HUES64 (cell line): Measurements from ENCODE around the gene FGF3.
A peak's percentile ranks its signal among the peaks of the same experiment; 100 is the strongest.

Experiments used
- H3K27ac ChIP-seq: 2 replicates; pipeline ENCODE4 v1.7.0; 2013; ENCODE audit warnings: low read depth, low read length, inconsistent platforms
- H3K27me3 ChIP-seq: 2 replicates; pipeline ENCODE4 v1.6.1; 2013; ENCODE audit warnings: mild to moderate bottlenecking, low read length; ENCODE audit not compliant: insufficient read depth
- H3K36me3 ChIP-seq: 2 replicates; pipeline ENCODE4 v1.6.1; 2013; ENCODE audit warnings: mild to moderate bottlenecking, low read length; ENCODE audit not compliant: insufficient read depth
- H3K4me1 ChIP-seq: 2 replicates; pipeline ENCODE4 v1.6.1; 2013; ENCODE audit warnings: mild to moderate bottlenecking, low read length, moderate library complexity; ENCODE audit not compliant: insufficient read depth
- H3K4me3 ChIP-seq: 2 replicates; pipeline ENCODE4 v1.5.1; 2013; ENCODE audit warnings: mild to moderate bottlenecking, low read length, moderate library complexity
- H3K9ac ChIP-seq: 2 replicates; pipeline ENCODE4 v1.6.1; 2013; ENCODE audit warnings: mild to moderate bottlenecking, low read depth, low read length
- H3K9me3 ChIP-seq: 2 replicates; pipeline ENCODE4 v1.6.1; 2013; ENCODE audit warnings: low read depth, low read length; ENCODE audit not compliant: insufficient read depth
- WGBS: fragments of 150-250, 120-280 bp; methylation state at CpG from one replicate; pipeline ENCODE4 v1.1.7; 2013; ENCODE audit warnings: missing lambda C conversion rate; 5-methylcytosine and 5-hydroxymethylcytosine counted together

FGF3 gene

GRCh38 chr11:69821511-69822040 is 2.4 kb upstream of the FGF3 start:
- Histone ChIP-seq H3K4me1 (no peaks in the 10 kb centered on the region), H3K27ac (no peak overlapping the region), H3K36me3 (no peaks in the 10 kb centered on the region), H3K27me3 (peaks cover 73% of the 10 kb centered on the region), H3K9me3 (no peaks in the 10 kb centered on the region), H3K4me3 (no peak overlapping the region), H3K9ac (no peak overlapping the region)
- 87% methylated on average over 17 of the region's 17 CpGs for WGBS

- no peak overlapping the region for H3K9ac ChIP-seq
- H3K9me3 ChIP-seq, result no peaks in the 10 kb centered on the region
- no peaks in the 10 kb centered on the region for H3K4me1 ChIP-seq
- H3K27ac ChIP-seq, result no peak overlapping the region
- no peaks in the 10 kb centered on the region for H3K36me3 ChIP-seq
- no peak overlapping the region for H3K4me3 ChIP-seq
- peaks cover 84% of the 10 kb centered on the region for H3K27me3 ChIP-seq
- 91% methylated on average over 5 of the region's 5 CpGs for WGBS
These were observed 1.2 kb upstream of the FGF3 start for GRCh38 chr11:69820441-69820840.

GRCh38 chr11:69819541-69820070 is 390 bp upstream of the FGF3 start:
- Histone ChIP-seq H3K4me3 (0 out of 2 replicates have a peak overlapping the region, but pooled peaks have one; percentile 8), H3K27me3 (peaks cover 93% of the 10 kb centered on the region), H3K27ac (no peak overlapping the region), H3K9me3 (no peaks in the 10 kb centered on the region), H3K9ac (no peak overlapping the region), H3K4me1 (no peaks in the 10 kb centered on the region), H3K36me3 (no peaks in the 10 kb centered on the region)
- WGBS, result 7% methylated on average over 40 of the region's 40 CpGs

- H3K4me3 ChIP-seq, result peak overlapping the region; percentile 41
- WGBS, result 2% methylated on average over 31 of the region's 31 CpGs
- no peaks in the 10 kb centered on the region for H3K9me3 ChIP-seq
- H3K9ac ChIP-seq, result no peak overlapping the region
- H3K27me3 ChIP-seq, result peaks cover 94% of the 10 kb centered on the region
- no peaks in the 10 kb centered on the region for H3K4me1 ChIP-seq
- H3K27ac ChIP-seq, result no peak overlapping the region
- no peaks in the 10 kb centered on the region for H3K36me3 ChIP-seq
These were observed 999 bp downstream of the FGF3 start for GRCh38 chr11:69818231-69818602.

DNA sequence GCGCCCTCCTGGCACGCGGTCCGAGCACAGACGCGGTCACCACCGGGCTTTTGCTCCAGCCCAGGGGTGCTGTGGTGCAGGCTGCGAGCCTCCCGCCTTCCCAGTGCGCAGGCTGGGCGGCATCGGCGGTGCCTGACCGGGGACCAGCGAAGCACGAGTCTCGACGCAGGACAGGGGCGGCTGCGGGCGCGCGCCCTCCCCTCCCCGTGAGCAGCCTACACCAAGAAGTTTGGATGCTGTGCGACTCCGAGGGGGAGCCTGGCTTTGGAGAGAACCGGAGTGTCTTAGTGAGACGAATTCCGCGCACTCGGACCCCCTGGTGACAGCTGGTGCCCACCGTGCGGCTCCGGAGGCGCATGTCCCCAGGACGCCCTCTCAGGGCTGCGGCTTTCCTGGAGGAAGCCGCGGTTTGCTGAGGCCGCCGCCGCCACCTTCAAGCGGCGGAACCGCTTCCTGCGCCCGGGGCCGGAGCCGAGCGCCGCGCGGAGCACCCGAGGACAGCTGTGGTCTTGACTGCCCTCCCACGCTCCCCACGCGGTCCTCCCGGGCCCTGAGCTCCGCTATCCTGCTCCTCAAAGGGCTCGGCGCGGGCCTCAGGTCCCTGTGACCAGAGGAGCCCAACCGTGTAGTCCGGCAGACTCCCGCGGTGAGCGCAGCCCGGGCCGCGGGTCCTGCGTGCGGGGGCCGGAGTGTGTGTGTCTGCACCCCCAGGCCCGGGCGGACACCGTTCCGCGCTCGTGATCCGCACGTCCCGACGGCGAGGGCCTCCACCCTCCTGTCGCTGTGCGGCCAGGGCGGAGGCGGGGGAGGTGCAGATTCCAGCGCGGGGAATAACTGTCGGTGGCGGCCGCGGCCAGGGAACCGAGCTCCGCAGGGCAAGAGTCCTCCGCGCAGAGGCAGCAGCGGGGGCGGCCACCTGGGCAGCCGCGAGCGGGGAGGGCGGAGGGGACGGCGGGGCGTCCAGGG is 1.7 kb downstream of the FGF3 start:
- 0 out of 2 replicates have a peak overlapping the region, but pooled peaks have one; percentile 9 for H3K9ac ChIP-seq
- H3K27me3 ChIP-seq, result peaks cover 92% of the 10 kb centered on the region
- no peaks in the 10 kb centered on the region for H3K9me3 ChIP-seq
- WGBS, result 2% methylated on average over 106 of the region's 107 CpGs
- H3K4me3 ChIP-seq, result peak overlapping the region; percentile 41
- no peaks in the 10 kb centered on the region for H3K36me3 ChIP-seq
- no peak overlapping the region for H3K27ac ChIP-seq
- no peaks in the 10 kb centered on the region for H3K4me1 ChIP-seq

DNA sequence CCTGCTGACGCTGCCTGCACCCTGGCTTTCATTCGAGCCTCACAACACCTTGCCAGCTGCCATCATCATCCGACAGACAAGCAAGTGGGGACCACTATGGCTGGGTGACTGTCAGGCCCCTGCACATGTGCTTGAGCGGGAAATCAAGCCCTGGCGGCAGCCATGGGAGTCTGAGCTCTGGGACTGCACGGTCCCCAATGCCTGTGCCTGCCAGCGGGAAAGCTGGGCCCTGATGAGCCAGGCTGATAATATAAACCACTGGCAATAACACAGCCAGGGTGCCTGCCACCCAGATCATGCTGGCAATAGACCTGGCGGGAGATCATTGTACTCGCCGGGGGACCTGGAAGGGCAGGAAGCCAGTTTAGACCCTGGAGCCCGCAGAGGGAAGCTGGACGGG is 2.5 kb downstream of the FGF3 start:
- H3K27me3 ChIP-seq, result peaks cover 83% of the 10 kb centered on the region
- H3K27ac ChIP-seq, result no peak overlapping the region
- no peaks in the 10 kb centered on the region for H3K36me3 ChIP-seq
- WGBS, result 40% methylated on average over 12 of the region's 12 CpGs
- H3K4me3 ChIP-seq, result no peak overlapping the region
- no peaks in the 10 kb centered on the region for H3K4me1 ChIP-seq
- no peak overlapping the region for H3K9ac ChIP-seq
- no peaks in the 10 kb centered on the region for H3K9me3 ChIP-seq

DNA sequence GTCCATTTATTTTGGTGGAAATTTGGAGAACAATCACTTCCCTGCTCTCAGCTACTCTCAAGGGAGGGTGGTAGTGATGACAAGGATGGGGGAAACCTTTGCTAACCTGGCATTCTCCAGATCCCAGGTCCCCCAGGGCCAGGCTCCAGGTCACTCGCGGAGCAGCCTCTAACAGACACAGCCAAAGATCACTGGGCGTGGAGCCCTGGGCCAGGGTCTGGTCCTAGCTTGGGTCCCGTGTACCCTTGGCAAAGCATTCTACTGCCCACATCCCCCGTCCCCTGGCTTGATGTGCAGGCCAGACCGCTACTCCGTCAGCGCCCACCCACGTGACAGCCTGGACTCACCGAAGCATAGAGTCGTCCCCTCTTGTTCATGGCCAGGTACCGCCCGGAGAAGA is 3.2 kb downstream of the FGF3 start:
- Histone ChIP-seq H3K9ac (no peak overlapping the region), H3K4me1 (no peaks in the 10 kb centered on the region), H3K27me3 (peaks cover 76% of the 10 kb centered on the region), H3K9me3 (no peaks in the 10 kb centered on the region), H3K4me3 (no peak overlapping the region), H3K36me3 (no peaks in the 10 kb centered on the region), H3K27ac (no peak overlapping the region)
- 88% methylated on average over 13 of the region's 13 CpGs for whole genome bisulfite sequencing

GRCh38 chr11:69814902-69815301 is 4.3 kb downstream of the FGF3 start:
- Histone ChIP-seq H3K27me3 (peaks cover 66% of the 10 kb centered on the region), H3K9me3 (no peaks in the 10 kb centered on the region), H3K4me3 (no peak overlapping the region), H3K27ac (no peak overlapping the region), H3K4me1 (no peaks in the 10 kb centered on the region), H3K9ac (no peak overlapping the region), H3K36me3 (no peaks in the 10 kb centered on the region)

DNA sequence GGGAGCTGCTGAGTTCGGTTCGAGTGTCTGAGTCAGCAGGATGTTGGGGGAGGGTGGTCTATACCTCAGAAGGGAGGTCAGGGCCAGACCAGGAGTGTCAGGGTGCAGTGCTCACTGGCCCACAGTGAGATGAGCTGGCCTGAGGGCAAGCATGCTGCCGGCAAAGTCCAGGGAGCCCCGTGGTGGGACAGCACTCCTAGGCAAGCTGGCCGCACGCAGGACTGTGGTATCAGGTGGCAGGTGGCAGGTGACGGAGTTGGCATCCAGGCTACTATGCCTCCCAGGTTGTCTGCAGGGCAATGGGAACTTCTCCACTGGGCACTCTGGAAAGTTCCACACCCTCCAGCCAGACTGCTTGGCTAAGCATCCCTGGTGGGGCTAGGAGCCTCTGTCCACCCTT is 4.8 kb downstream of the FGF3 start:
- WGBS, result 84% methylated on average over 7 of the region's 7 CpGs
- H3K4me1 ChIP-seq, result no peaks in the 10 kb centered on the region

GRCh38 chr11:69813839-69814238 is 5.4 kb downstream of the FGF3 start:
- 90% methylated on average over 2 of the region's 2 CpGs for WGBS
- no peaks in the 10 kb centered on the region for H3K4me1 ChIP-seq
- no peak overlapping the region for H3K4me3 ChIP-seq
- peaks cover 55% of the 10 kb centered on the region for H3K27me3 ChIP-seq
- H3K9ac ChIP-seq, result no peak overlapping the region
- no peaks in the 10 kb centered on the region for H3K36me3 ChIP-seq
- no peaks in the 10 kb centered on the region for H3K9me3 ChIP-seq
- H3K27ac ChIP-seq, result no peak overlapping the region

More for the DNA sequence above, 4.8 kb downstream of the FGF3 start:
- Histone ChIP-seq H3K36me3 (no peaks in the 10 kb centered on the region), H3K27me3 (peaks cover 61% of the 10 kb centered on the region), H3K4me3 (no peak overlapping the region), H3K27ac (no peak overlapping the region), H3K9me3 (no peaks in the 10 kb centered on the region), H3K9ac (no peak overlapping the region)

DNA sequence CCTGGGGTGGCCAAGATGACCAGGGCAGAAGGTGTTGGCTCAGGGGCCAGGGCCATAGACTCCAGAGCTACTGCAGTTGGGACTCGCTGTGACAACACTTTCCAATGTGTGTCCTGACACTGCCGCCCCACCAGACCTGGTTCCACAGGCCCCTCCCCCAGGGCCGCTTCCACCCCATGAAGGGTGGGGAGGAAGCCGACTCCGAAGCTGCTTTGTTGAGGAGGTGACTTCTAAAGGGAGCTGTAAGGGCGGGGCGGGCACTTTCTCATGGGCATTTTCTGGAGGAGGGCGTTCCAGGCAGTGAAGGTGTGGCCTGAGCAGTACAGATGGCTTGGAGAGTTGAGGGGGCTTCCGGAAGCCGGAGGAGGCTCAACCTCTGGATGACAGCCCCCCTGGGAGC is 6.3 kb downstream of the FGF3 start:
- WGBS, result 87% methylated on average over 10 of the region's 10 CpGs
- H3K4me3 ChIP-seq, result no peak overlapping the region
- no peak overlapping the region for H3K27ac ChIP-seq
- H3K36me3 ChIP-seq, result no peaks in the 10 kb centered on the region
- 0 out of 2 replicates have a peak, but pooled peaks cover 5% of the 10 kb centered on the region for H3K4me1 ChIP-seq
- H3K9ac ChIP-seq, result no peak overlapping the region
- H3K27me3 ChIP-seq, result peaks cover 49% of the 10 kb centered on the region
- no peaks in the 10 kb centered on the region for H3K9me3 ChIP-seq
